Activated CD4-positive, alpha-beta memory T cell treated with anti-CD3 and anti-CD28 coated beads, Interleukin-2, amount 10 ng/mL, durations not matched to agents 7 days and 5 days (primary cell): ENCODE results near the gene RPAP2. TPM values are rescaled to one million over a fixed set of nuclear protein-coding genes. Genes with fewer than 3 reads are reported as not detected.

Experiments
- CTCF ChIA-PET: fragments of 350-600 bp; sonication (Branson Sonifier 250); formaldehyde crosslinking; loops from one replicate; lab custom pipeline; 2021; ENCODE audit warnings: antibody characterized with exemption, inconsistent platforms; lab: Charles Lee
- POLR2A ChIA-PET: fragments of 350-600 bp; sonication (Branson Sonifier 250); formaldehyde crosslinking; loops from one replicate; lab custom pipeline; 2021; ENCODE audit warnings: antibody characterized with exemption; lab: Charles Lee
- DNase-seq: peaks from one replicate; pipeline ENCODE4 v3.0.0-alpha.2; 2020
- H3K27ac Mint-ChIP-seq: one replicate; pipeline ENCODE4 v1.8.0; 2021; ENCODE audit warnings: mild to moderate bottlenecking, mixed read lengths
- H3K27me3 Mint-ChIP-seq: one replicate; pipeline ENCODE4 v1.8.0; 2021; ENCODE audit warnings: mixed read lengths
- H3K36me3 Mint-ChIP-seq: one replicate; pipeline ENCODE4 v1.8.0; 2021; ENCODE audit warnings: low read depth, mixed read lengths
- H3K4me1 Mint-ChIP-seq: one replicate; pipeline ENCODE4 v1.8.0; 2021; ENCODE audit warnings: mixed read lengths
- H3K4me3 Mint-ChIP-seq: one replicate; pipeline ENCODE4 v1.8.0; 2021; ENCODE audit warnings: mild to moderate bottlenecking, mixed read lengths
- H3K9me3 Mint-ChIP-seq: one replicate; pipeline ENCODE4 v1.8.0; 2021; ENCODE audit warnings: mixed read lengths
- total RNA-seq, 2 experiments: library from RNA; stranded (reverse); gene quantifications; one replicate each; pipeline ENCODE4 v1.2.3, GENCODE V29; 2021

RPAP2 gene
- total RNA-seq, 2 experiments from 2014 or later: 31.6 to 36.5 TPM

- Mint-ChIP-seq H3K27ac (no peak overlapping the region), H3K4me1 (peaks cover 18% of the 10 kb centered on the region)
Measured at GRCh38 chr1:92441697-92442342, 143.0 kb downstream of the RPAP2 start.

DNA sequence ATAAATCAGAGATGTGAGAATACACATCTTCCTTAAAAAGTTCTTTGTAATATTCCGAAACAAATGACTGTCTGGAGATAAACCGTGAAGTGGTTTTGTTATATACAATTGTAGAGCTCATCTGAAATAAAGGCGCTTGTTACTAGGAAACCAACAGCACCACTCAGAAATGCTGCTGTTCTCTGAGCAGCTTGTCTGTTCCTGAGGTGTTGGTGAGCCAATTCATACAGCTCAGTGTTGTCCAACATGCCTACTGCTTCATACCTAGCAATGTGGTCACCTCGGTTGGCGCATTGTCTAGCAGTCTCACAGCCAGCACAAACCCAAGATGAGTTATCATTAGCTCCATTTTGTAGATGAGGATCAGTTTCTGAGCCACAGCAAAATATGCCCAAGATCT is 143.5 kb downstream of the RPAP2 start:
- Mint-ChIP-seq H3K27ac (no peak overlapping the region), H3K9me3 (no peaks in the 10 kb centered on the region), H3K27me3 (no peaks in the 10 kb centered on the region), H3K4me1 (peaks cover 20% of the 10 kb centered on the region), H3K4me3 (no peak overlapping the region), H3K36me3 (no peaks in the 10 kb centered on the region)
- DNase-seq: no peak
- ChIA-PET CTCF (no interaction called here), POLR2A (interaction anchor here (0.9 to 1.0 kb wide), 2 partner anchors 31 to 44 kb away, joined by 3 read pairs; partner anchors contain the start of gene GFI1)

More at GRCh38 chr1:92441697-92442342, 143.0 kb downstream of the RPAP2 start:
- Mint-ChIP-seq H3K27me3 (no peaks in the 10 kb centered on the region), H3K4me3 (no peak overlapping the region), H3K9me3 (no peaks in the 10 kb centered on the region), H3K36me3 (no peaks in the 10 kb centered on the region)
- DNase-seq: no peak
- POLR2A ChIA-PET: interaction anchor here (1.0 kb wide), 1 partner anchor 32 kb away, joined by 3 read pairs; no protein-coding TSS in a partner anchor
- CTCF ChIA-PET: no interaction called here

GRCh38 chr1:92443893-92444292 is 145.0 kb downstream of the RPAP2 start:
- Mint-ChIP-seq H3K4me1 (peaks cover 18% of the 10 kb centered on the region), H3K9me3 (no peaks in the 10 kb centered on the region), H3K4me3 (no peak overlapping the region), H3K36me3 (no peaks in the 10 kb centered on the region), H3K27me3 (no peaks in the 10 kb centered on the region), H3K27ac (no peak overlapping the region)
- ChIA-PET CTCF (interaction anchor here (0.7 kb wide), 1 partner anchor 465 kb away, joined by 3 read pairs; no protein-coding TSS in a partner anchor), POLR2A (no interaction called here)
- DNase-seq: no peak

GRCh38 chr1:92444351-92444750 is 145.5 kb downstream of the RPAP2 start:
- no peak for DNase-seq
- H3K36me3 Mint-ChIP-seq: no peaks in the 10 kb centered on the region
- ChIA-PET POLR2A (no interaction called here), CTCF (no interaction called here)
- H3K9me3 Mint-ChIP-seq: no peaks in the 10 kb centered on the region
- H3K4me1 Mint-ChIP-seq: peaks cover 14% of the 10 kb centered on the region
- H3K27me3 Mint-ChIP-seq: no peaks in the 10 kb centered on the region
- no peak overlapping the region for H3K4me3 Mint-ChIP-seq
- no peak overlapping the region for H3K27ac Mint-ChIP-seq

DNA sequence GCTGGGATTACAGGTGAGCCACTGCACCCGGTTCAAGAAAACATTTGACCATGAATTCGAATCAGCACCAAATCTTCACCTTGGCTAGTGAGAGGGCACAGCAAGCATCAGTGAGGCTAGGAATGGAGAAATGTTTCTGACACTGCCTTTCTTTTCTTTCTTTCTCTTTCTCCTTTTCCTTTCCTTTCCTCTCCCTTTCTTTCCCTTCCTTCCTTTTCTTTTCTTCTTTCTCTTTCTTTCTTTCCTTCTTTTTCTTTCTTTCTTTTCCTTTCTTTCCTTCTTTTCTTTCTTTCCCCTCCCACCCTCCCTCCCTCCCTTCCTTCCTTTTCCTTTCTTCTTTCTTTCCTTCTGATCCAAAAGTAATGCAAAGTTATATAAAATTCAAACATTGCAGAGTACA is 147.0 kb downstream of the RPAP2 start:
- Mint-ChIP-seq H3K27ac (no peak overlapping the region), H3K36me3 (no peaks in the 10 kb centered on the region), H3K4me1 (peaks cover 10% of the 10 kb centered on the region), H3K27me3 (no peaks in the 10 kb centered on the region), H3K4me3 (no peak overlapping the region), H3K9me3 (no peaks in the 10 kb centered on the region)
- ChIA-PET CTCF (no interaction called here), POLR2A (no interaction called here)
- no peak for DNase-seq

- Mint-ChIP-seq H3K36me3 (no peaks in the 10 kb centered on the region), H3K27ac (no peak overlapping the region), H3K4me3 (no peak overlapping the region), H3K27me3 (no peaks in the 10 kb centered on the region), H3K4me1 (peaks cover 10% of the 10 kb centered on the region), H3K9me3 (no peaks in the 10 kb centered on the region)
- POLR2A ChIA-PET: no interaction called here
- CTCF ChIA-PET: no interaction called here
- no peak for DNase-seq
Measured at GRCh38 chr1:92446546-92446945, 147.7 kb downstream of the RPAP2 start.

GRCh38 chr1:92447033-92447681 is 148.3 kb downstream of the RPAP2 start:
- CTCF ChIA-PET: interaction anchor here (0.7 kb wide), 2 partner anchors 167 to 564 kb away, joined by 3 read pairs; no protein-coding TSS in a partner anchor
- H3K36me3 Mint-ChIP-seq: no peaks in the 10 kb centered on the region
- H3K4me3 Mint-ChIP-seq: no peak overlapping the region
- H3K27ac Mint-ChIP-seq: no peak overlapping the region
- H3K27me3 Mint-ChIP-seq: no peaks in the 10 kb centered on the region
- no peaks in the 10 kb centered on the region for H3K9me3 Mint-ChIP-seq
- no peak for DNase-seq
- POLR2A ChIA-PET: interaction anchor here (1.4 kb wide), 1 partner anchor 39 kb away, joined by 3 read pairs; the partner anchor contains the start of gene GFI1
- peaks cover 10% of the 10 kb centered on the region for H3K4me1 Mint-ChIP-seq

DNA sequence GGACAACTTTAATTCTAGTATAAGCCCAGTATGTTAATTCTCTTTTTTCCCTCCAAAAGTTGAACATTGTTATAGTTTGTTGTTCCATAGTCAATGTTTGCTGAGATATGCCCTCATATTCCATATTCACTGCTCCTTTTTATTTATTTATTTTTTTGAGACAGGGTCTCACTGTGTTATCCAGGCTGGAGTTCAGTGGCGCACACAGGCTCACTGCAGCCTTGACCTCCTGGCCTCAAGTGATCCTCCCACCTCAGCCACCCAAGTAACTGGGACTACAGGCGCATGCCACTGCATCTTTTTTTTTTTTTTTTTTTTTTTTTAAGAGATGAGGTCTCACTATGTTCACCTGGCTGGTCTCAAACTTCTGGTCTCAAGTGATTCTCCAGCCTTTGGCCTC is 149.1 kb downstream of the RPAP2 start:
- DNase-seq: no peak
- no peaks in the 10 kb centered on the region for H3K36me3 Mint-ChIP-seq
- no peak overlapping the region for H3K4me3 Mint-ChIP-seq
- H3K9me3 Mint-ChIP-seq: no peaks in the 10 kb centered on the region
- no peaks in the 10 kb centered on the region for H3K27me3 Mint-ChIP-seq
- H3K4me1 Mint-ChIP-seq: peaks cover 10% of the 10 kb centered on the region
- ChIA-PET POLR2A (interaction anchor here (1.4 kb wide), 1 partner anchor 38 kb away, joined by 3 read pairs; the partner anchor contains the start of gene GFI1), CTCF (no interaction called here)
- H3K27ac Mint-ChIP-seq: no peak overlapping the region

Other genes with a start within 250 kb of the RPAP2 start
- not detected for gene SETSIP, start 223.6 kb upstream of the RPAP2 start, total RNA-seq
- 1 to 10 TPM; 3.7 to 4.6 TPM for gene BTBD8, start 218.7 kb upstream of the RPAP2 start, total RNA-seq
- gene C1orf146, start 81.1 kb upstream of the RPAP2 start, total RNA-seq: not detected
- 10 to 100 TPM; 18.2 to 18.7 TPM for gene GLMN, start 72 bp upstream of the RPAP2 start, total RNA-seq
- gene GFI1, start 187.9 kb downstream of the RPAP2 start, total RNA-seq: 10 to 100 TPM; 76.9 to 80.8 TPM